G401.6 (cell line): ENCODE measurements around the gene NHEJ1.

Experiments
- FAIRE-seq: peaks from 2 replicates; lab custom pipeline; 2012; peaks lifted over from hg19 to GRCh38; lab: Jason Lieb, UNC

The NHEJ1 gene

DNA sequence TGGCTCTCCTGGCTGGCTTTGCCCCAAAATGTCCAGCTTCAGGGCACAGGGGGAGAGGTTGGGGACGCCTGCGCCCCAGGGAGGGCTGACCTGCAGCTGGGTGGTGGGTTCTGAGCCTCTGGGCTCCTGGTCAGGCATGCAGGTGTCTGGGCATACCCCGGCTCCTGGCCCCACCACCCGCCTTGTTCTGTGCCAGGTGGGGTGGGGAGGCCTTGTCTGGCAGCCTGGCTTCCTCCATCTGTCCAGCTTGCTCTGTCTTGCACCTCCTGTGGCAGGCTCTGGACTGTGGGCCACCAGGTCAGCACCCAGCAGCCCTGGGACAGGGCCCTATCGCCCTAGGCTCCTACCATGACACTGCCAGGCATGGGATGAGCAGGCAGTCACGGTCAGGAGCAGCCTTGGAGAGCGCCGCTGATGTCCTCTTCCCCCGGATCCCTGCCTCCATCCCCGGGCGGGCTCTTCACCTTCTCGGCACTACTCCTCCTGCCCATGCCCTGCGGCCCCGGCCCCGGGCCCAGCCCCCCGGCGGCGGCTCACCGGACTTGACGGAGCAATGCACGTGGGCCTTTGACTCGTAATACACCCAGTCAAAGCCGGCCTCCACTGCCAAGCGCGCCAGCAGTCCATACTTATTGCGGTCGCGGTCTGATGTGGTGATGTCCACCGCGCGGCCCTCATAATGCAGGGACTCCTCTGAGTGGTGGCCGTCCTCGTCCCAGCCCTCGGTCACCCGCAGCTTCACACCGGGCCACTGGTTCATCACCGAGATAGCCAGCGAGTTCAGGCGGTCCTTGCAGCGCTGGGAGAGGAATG lies 103.5 kb downstream of the NHEJ1 start:
- FAIRE-seq = no peak

- no peak for FAIRE-seq
Observed at GRCh38 chr2:219056176-219056895, 104.3 kb downstream of the NHEJ1 start.

- FAIRE-seq = no peak
Observed at GRCh38 chr2:219054956-219055903, 105.4 kb downstream of the NHEJ1 start.

GRCh38 chr2:219049282-219049681 lies 111.3 kb downstream of the NHEJ1 start:
- FAIRE-seq = no peak

GRCh38 chr2:219045937-219046550 lies 114.6 kb downstream of the NHEJ1 start:
- no peak for FAIRE-seq

- no peak for FAIRE-seq
Observed at GRCh38 chr2:219042750-219043149, 117.9 kb downstream of the NHEJ1 start.

GRCh38 chr2:219042157-219042556 lies 118.5 kb downstream of the NHEJ1 start:
- FAIRE-seq = no peak

DNA sequence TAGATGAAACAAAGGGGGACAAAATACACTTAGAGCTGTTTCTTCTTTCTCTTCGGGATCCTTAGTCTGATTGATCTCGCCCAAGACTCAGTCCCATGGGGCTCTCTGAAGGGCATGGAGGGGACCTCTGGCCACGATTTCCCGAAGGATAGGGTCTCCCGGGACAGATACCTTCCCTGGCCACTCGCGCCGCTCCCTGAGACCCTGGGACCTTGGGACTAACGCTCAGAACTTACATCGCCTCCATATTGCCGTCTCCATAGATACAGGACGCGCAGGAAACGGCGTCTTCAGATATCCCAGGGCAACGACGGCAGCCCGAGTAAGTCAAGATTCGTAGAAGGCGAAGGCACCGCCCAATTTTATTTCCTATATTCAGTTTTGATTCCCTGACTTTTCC lies 119.4 kb downstream of the NHEJ1 start, which contains the start of gene CFAP65:
CFAP65 (minus strand) TSS at position 265 of the 400 bp plus-strand sequence. CDS start 2,468 bp downstream, outside the sequence.
- no peak for FAIRE-seq

- FAIRE-seq = no peak
Observed at GRCh38 chr2:219038600-219038999, 122.0 kb downstream of the NHEJ1 start.

DNA sequence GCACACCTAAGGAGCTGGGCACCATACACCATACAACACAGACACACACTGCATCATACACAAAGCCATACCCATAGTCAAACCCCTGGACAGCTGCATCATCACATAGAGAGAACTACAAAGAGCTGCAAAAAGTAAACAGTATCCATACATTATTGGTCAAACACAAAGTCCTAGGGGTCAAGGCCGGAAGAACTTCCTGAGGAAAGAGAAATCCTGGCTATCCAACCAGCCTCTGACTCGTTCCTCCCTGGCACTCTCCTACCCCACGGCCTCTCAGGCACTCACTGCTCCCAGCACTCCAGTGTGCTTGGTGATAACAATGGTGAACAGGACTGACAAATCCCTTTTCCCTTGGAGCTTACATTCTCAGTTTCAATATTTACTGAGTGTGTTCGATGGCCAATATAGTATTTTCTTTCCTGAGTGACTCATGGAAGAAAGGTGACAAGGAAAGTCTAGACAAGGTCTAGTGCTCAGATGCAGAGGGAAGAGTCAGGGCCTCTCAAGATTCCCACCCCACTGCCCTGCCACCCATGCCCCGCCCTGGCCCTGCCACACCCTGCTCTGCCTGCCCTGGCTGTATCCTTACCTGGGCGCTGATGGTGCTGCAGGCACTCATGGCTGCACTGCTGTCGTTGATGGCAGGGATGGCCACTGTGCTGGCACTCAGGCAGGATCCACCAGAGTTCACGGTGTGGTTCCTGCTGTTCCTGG lies 122.7 kb downstream of the NHEJ1 start:
- FAIRE-seq = no peak

GRCh38 chr2:219035942-219036341 lies 124.7 kb downstream of the NHEJ1 start:
- no peak for FAIRE-seq

- no peak for FAIRE-seq
Observed at GRCh38 chr2:219034823-219035222, 125.8 kb downstream of the NHEJ1 start.

GRCh38 chr2:219032051-219032745 lies 128.4 kb downstream of the NHEJ1 start:
- no peak for FAIRE-seq

DNA sequence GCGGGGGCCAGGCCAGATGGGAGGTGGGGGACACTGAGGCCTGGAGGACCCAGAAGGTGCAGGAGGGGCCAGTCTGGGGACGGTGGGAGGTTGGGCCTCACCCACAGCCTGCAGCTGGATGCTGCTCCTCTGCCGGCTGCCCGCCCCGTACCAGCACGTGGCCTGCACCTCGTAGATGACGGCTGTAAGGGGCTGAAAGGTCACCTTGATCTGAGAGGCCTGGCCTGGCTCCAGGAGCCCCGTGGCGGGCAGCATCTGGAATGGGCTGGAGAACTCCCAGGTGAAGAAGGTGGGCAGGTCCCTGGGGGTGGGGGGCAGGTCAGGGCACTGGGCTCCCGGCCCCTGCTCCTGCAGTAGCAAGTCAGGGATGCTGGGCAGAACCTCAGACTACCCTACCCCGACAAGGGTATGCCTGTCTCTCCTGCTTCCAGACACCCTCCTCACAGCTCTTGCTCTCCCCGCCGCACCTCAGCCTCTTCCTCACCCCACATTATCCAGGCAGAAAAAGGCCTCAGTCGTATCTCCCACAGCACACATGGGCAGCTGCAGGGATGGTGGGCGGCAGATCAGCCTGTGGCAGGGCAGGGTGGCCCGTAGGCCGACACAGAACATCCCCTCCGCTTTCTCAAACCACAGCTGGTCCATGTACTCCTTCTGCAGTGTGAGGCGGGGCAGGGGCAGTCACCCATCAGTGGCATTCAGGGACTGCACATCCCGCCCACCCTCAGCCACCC lies 129.4 kb downstream of the NHEJ1 start:
- no peak for FAIRE-seq

GRCh38 chr2:219030177-219030940 lies 130.3 kb downstream of the NHEJ1 start:
- no peak for FAIRE-seq

DNA sequence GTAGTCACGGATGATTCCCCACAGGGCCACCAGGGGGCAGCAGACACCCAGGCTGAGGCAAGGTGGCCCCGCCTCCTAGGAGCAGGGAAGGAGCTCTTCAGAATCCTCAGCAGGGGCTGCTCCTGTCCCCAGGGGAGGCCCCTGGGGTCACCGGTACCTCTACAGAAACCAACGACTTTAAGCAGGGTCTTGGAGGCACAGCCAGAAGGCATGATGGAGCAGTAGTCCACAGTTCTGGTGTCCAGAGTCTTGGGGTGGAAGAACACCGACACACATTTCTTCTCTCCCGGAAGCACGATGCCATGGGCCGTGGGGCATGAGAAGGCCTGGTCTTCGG lies 130.8 kb downstream of the NHEJ1 start:
- FAIRE-seq = peak; percentile 64

GRCh38 chr2:219028996-219029828 lies 131.4 kb downstream of the NHEJ1 start:
- no peak for FAIRE-seq

DNA sequence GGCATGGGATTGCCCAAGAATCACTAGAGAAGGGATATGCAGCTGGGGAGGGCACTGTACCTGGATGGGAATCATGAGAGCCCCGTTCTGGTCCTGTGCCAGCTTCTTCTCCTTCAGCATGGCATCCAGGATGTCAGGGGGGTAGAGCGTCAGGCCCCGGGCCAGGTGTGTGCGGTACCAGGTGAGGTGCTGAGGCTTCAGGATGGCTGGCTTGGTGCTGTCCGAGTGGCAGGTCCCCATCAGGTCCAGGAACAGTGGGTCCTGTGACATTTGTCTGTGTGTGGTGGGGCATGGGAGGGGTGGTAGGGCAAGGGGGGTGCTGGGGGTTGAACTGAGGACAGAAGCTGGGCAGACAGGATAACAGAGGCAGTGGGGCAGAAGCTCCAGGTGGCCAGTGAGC lies 132.5 kb downstream of the NHEJ1 start:
- no peak for FAIRE-seq
